HepG2 (cell line): ENCODE measurements around the gene SCGB2A2. TPM values are rescaled to one million over a fixed set of nuclear protein-coding genes. Genes with fewer than 3 reads are reported as not detected.

ENCODE experiments used
- AFF4 ChIP-seq: sonication (generic); formaldehyde crosslinking; IDR thresholded peaks from 2 replicates; pipeline ENCODE4 v1.4.0; 2020; ENCODE audit warnings: missing genetic modification reagents
- ATF4 ChIP-seq, 2 experiments: fragments of 450-650 bp in 1 of 2; sonication (generic) in 1 of 2; formaldehyde crosslinking; IDR thresholded peaks; 2 replicates each; pipeline versions ENCODE4 v1.5.0 to v1.8.0; 2020 to 2022; ENCODE audit warnings: mild to moderate bottlenecking in 1 of 2, missing genetic modification reagents in 1 of 2
- CBX1 ChIP-seq: IDR thresholded peaks from one replicate; pipeline ENCODE4 v1.6.1; 2016; ENCODE audit warnings: antibody characterized with exemption, low read depth
- CTCF ChIP-seq: sonication (generic); formaldehyde crosslinking; IDR thresholded peaks from 2 replicates; pipeline ENCODE4 v1.5.0; 2020; ENCODE audit warnings: mild to moderate bottlenecking, missing genetic modification reagents, moderate library complexity
- DRAP1 ChIP-seq: IDR thresholded peaks from 2 replicates; pipeline ENCODE4 v1.6.1; 2016; ENCODE audit warnings: missing genetic modification reagents, missing compliant biosample characterization
- FUBP1 ChIP-seq: sonication (generic); formaldehyde crosslinking; IDR thresholded peaks from 2 replicates; pipeline ENCODE4 v1.5.1; 2020; ENCODE audit warnings: missing genetic modification reagents, mild to moderate bottlenecking, borderline replicate concordance
- MIER2 ChIP-seq: IDR thresholded peaks from 2 replicates; pipeline ENCODE4 v1.6.1; 2016; ENCODE audit warnings: missing biosample characterization, missing genetic modification reagents
- NRL ChIP-seq: sonication (generic); formaldehyde crosslinking; IDR thresholded peaks from 2 replicates; pipeline ENCODE4 v1.5.0; 2020; ENCODE audit warnings: missing genetic modification reagents, mild to moderate bottlenecking, moderate library complexity, borderline replicate concordance
- SAP130 ChIP-seq: IDR thresholded peaks from 2 replicates; pipeline ENCODE4 v1.6.1; 2016; ENCODE audit warnings: low read depth
- SMAD3 ChIP-seq: sonication (generic); formaldehyde crosslinking; IDR thresholded peaks from 2 replicates; pipeline ENCODE4 v1.4.0; 2020; ENCODE audit warnings: missing genetic modification reagents
- SRY ChIP-seq: sonication (generic); formaldehyde crosslinking; IDR thresholded peaks from 2 replicates; pipeline ENCODE4 v1.8.0; 2022; ENCODE audit warnings: mild to moderate bottlenecking, missing genetic modification reagents
- ZBTB43 ChIP-seq: sonication (generic); formaldehyde crosslinking; conservative IDR thresholded peaks from 2 replicates; pipeline ENCODE4 v1.4.0; 2020; ENCODE audit warnings: missing genetic modification reagents
- ZFP90 ChIP-seq: sonication (generic); formaldehyde crosslinking; IDR thresholded peaks from 2 replicates; pipeline ENCODE4 v1.8.0; 2022; ENCODE audit warnings: missing genetic modification reagents, mild to moderate bottlenecking, inconsistent platforms, borderline replicate concordance
- ZNF232 ChIP-seq: sonication (generic); formaldehyde crosslinking; IDR thresholded peaks from 2 replicates; pipeline ENCODE4 v1.4.0; 2020; ENCODE audit warnings: missing genetic modification reagents, borderline replicate concordance
- ZNF484 ChIP-seq: sonication (generic); formaldehyde crosslinking; IDR thresholded peaks from 2 replicates; pipeline ENCODE4 v1.5.1; 2020; ENCODE audit warnings: mild to moderate bottlenecking, low read depth, missing genetic modification reagents, borderline replicate concordance
- ZNF512 ChIP-seq: sonication (generic); formaldehyde crosslinking; IDR thresholded peaks from 2 replicates; pipeline ENCODE4 v1.4.0; 2020; ENCODE audit warnings: mild to moderate bottlenecking, missing genetic modification reagents
- ZSCAN9 ChIP-seq: IDR thresholded peaks from 2 replicates; pipeline ENCODE4 v1.6.1; 2016; ENCODE audit warnings: borderline replicate concordance
- polyA plus RNA-seq, 8 experiments: library from polyadenylated mRNA; depleted of rRNA in 3 of 8; stranded (reverse) in 7 of 8; unstranded in 1 of 8; fragments of >200 nt; fragmentation: Illumina TruSeq in 4 of 8; extraction: Trizol in 4 of 8; gene quantifications; 2 replicates each; pipeline versions ENCODE4 v1.2.1 to v1.2.3, GENCODE V29; 2011 to 2016; ENCODE audit warnings: low read depth in 4 of 8, missing spikeins in 1 of 8, mixed read lengths in 1 of 8; ENCODE audit not compliant: insufficient read depth in 1 of 8
- total RNA-seq, 5 experiments: library from RNA; depleted of rRNA; stranded (reverse); fragments of >200 nt; fragmentation: Illumina TruSeq; extraction: Trizol; gene quantifications; 2 replicates each; pipeline ENCODE4 v1.2.3, GENCODE V29; 2016; ENCODE audit warnings: low read depth in 1 of 5

Gene SCGB2A2
- total and polyA plus RNA-seq, 2 of the 13 experiments (the other 11 are each of a cell fraction or from before 2014, with no cell fraction given) = 0.12 TPM; not detected in 1

- TF ChIP-seq CTCF (CRISPR knock-in tag) = no peak
- no peak for TF ChIP-seq ATF4 (CRISPR knock-in tag; IDR thresholded peaks at IDR 0.05)
- TF ChIP-seq FUBP1 (CRISPR knock-in tag) = no peak
- TF ChIP-seq AFF4 (CRISPR knock-in tag) = no peak
- peak; percentile 96 for TF ChIP-seq MIER2 (CRISPR knock-in tag)
- no peak for TF ChIP-seq DRAP1 (CRISPR knock-in tag)
- TF ChIP-seq SAP130 (CRISPR knock-in tag) = peak; percentile 36; the same call in 1 of the 2 replicates
- 0 out of 2 replicates have a peak, but pooled peaks have one; percentile 25 for TF ChIP-seq ZBTB43 (CRISPR knock-in tag)
- TF ChIP-seq ZSCAN9 (CRISPR knock-in tag) = peak; percentile 62; the same call in 1 of the 2 replicates
- 0 out of 2 replicates have a peak, but pooled peaks have one; percentile 23 for TF ChIP-seq SMAD3 (CRISPR knock-in tag)
- TF ChIP-seq CBX1 = no peak
- peak; percentile 31; the same call in 1 of the 2 replicates for TF ChIP-seq NRL
- no peak for TF ChIP-seq ZNF484 (CRISPR knock-in tag)
- 0 out of 2 replicates have a peak, but pooled peaks have one; percentile 51 for TF ChIP-seq ZNF232
- 0 out of 2 replicates have a peak, but pooled peaks have one; percentile 35 for TF ChIP-seq SRY (CRISPR knock-in tag)
- TF ChIP-seq ZNF512 (CRISPR knock-in tag) = no peak
- 0 out of 2 replicates have a peak, but pooled peaks have one; percentile 51 for TF ChIP-seq ZFP90 (CRISPR knock-in tag)
Observed at GRCh38 chr11:62295504-62295903, 25.5 kb downstream of the SCGB2A2 start (continued).
